GM12878 (cell line): ENCODE measurements around the gene PRSS50. TPM values are rescaled to one million over a fixed set of nuclear protein-coding genes. Genes with fewer than 3 reads are reported as not detected.

ENCODE experiments used
- ATAC-seq: fragments of 200-7000 bp; cut with Tn5 transposase; 3 replicates; pipeline ENCODE4 v1.9.1; 2020; ENCODE audit warnings: mild to moderate bottlenecking, moderate library complexity
- BruUV-seq: library from RNA; stranded (reverse); fragments of 400-500 nt; replicated peaks from 2 replicates; lab custom pipeline; 2021; lab: Mats Ljungman, UMichigan
- CTCF ChIA-PET: fragments of 300-600 bp; sonication (Branson Sonifier 250); formaldehyde crosslinking; extraction: SDS; loops from one replicate; lab custom pipeline; 2021; ENCODE audit warnings: inconsistent platforms; lab: Yijun Ruan, JAX
- POLR2A ChIA-PET: fragments of 350-600 bp; formaldehyde crosslinking; extraction: SDS; loops from one replicate; lab custom pipeline; 2021; ENCODE audit warnings: inconsistent platforms; lab: Charles Lee
- RAD21 ChIA-PET: fragments of 300-600 bp; sonication (Branson Sonifier 250); formaldehyde crosslinking; loops from one replicate; lab custom pipeline; 2023; ENCODE audit warnings: antibody characterized with exemption; ENCODE audit not compliant: unreplicated experiment; lab: Charles Lee
- SMC1A ChIA-PET: fragments of 300-600 bp; sonication (Branson Sonifier 250); formaldehyde crosslinking; loops from one replicate; lab custom pipeline; 2023; ENCODE audit not compliant: unreplicated experiment, uncharacterized antibody; lab: Charles Lee
- DNase-seq: peaks from one replicate; pipeline ENCODE4 v3.0.0-alpha.2; 2011; ENCODE audit warnings: low read depth, low spot score
- FAIRE-seq: peaks from 3 replicates; lab custom pipeline; 2011; peaks lifted over from hg19 to GRCh38; lab: Jason Lieb, UNC
- H2AFZ ChIP-seq: 2 replicates; pipeline ENCODE4 v1.6.0; 2011; ENCODE audit warnings: low read depth, low read length, control low read depth; ENCODE audit not compliant: control insufficient read depth
- H3K27ac ChIP-seq: 2 replicates; pipeline ENCODE4 v1.5.1; 2011; ENCODE audit warnings: control low read depth; ENCODE audit not compliant: control insufficient read depth, insufficient read depth
- H3K27me3 ChIP-seq, 2 experiments: replicated peaks in 1 of 2; 2 replicates each; pipeline versions ENCODE4 v1.6.0 to v1.6.1; 2011; ENCODE audit warnings: low read length in 1 of 2; ENCODE audit not compliant: control insufficient read depth in 2 of 2, insufficient read depth in 2 of 2
- H3K36me3 ChIP-seq, 2 experiments: 2 replicates each; pipeline ENCODE4 v1.5.1; 2011; ENCODE audit warnings: low read length in 1 of 2; ENCODE audit not compliant: control insufficient read depth in 2 of 2, insufficient read depth in 2 of 2
- H3K4me1 ChIP-seq: 2 replicates; pipeline ENCODE4 v1.6.1; 2011; ENCODE audit warnings: mild to moderate bottlenecking, low read length, moderate library complexity, mixed read lengths; ENCODE audit not compliant: control insufficient read depth, insufficient read depth
- H3K4me2 ChIP-seq: 2 replicates; pipeline ENCODE4 v1.6.0; 2011; ENCODE audit warnings: control low read depth; ENCODE audit not compliant: control insufficient read depth, insufficient read depth
- H3K4me3 ChIP-seq: fragments of 200-600 bp; sonication (generic); 2 replicates; pipeline ENCODE4 v1.5.1; 2016
- H3K79me2 ChIP-seq: 2 replicates; pipeline ENCODE4 v1.6.0; 2011; ENCODE audit warnings: low read length; ENCODE audit not compliant: control insufficient read depth, insufficient read depth
- H3K9ac ChIP-seq: 2 replicates; pipeline ENCODE4 v1.8.0; 2011; ENCODE audit warnings: low read length, control low read depth, mixed read lengths; ENCODE audit not compliant: control insufficient read depth, insufficient read depth
- H3K9me3 ChIP-seq: replicated peaks from 3 replicates; pipeline ENCODE4 v1.5.1; 2011; ENCODE audit warnings: mild to moderate bottlenecking, low read length; ENCODE audit not compliant: control insufficient read depth, insufficient read depth
- H4K20me1 ChIP-seq: 2 replicates; pipeline ENCODE4 v1.6.0; 2011; ENCODE audit not compliant: control insufficient read depth, insufficient read depth
- CBX3 ChIP-seq: fragments of 200-600 bp; sonication (generic); IDR thresholded peaks from 2 replicates; pipeline ENCODE4 v1.6.1; 2016; ENCODE audit warnings: low read depth, borderline replicate concordance
- CEBPB ChIP-seq, 2 experiments: fragments of 150-350 bp in 1 of 2; IDR thresholded peaks; 2 replicates each; pipeline ENCODE4 v1.6.1; 2012 to 2014; ENCODE audit warnings: low read depth in 2 of 2, low read length in 2 of 2, borderline replicate concordance in 1 of 2, inconsistent platforms in 1 of 2
- CHD4 ChIP-seq: fragments of 200-600 bp; sonication (generic); IDR thresholded peaks from 2 replicates; pipeline ENCODE4 v1.6.1; 2016; ENCODE audit warnings: mild to moderate bottlenecking
- CREB1 ChIP-seq: IDR thresholded peaks from 2 replicates; pipeline ENCODE4 v1.6.1; 2012; ENCODE audit warnings: low read depth, mild to moderate bottlenecking, inconsistent platforms
- EP300 ChIP-seq, 2 experiments: fragments of 150-350 bp in 1 of 2; IDR thresholded peaks; 2 replicates each; pipeline ENCODE4 v1.6.1; 2011 to 2012; ENCODE audit warnings: low read depth in 2 of 2, low read length in 2 of 2, borderline replicate concordance in 1 of 2, improper control_type of control experiment in 1 of 2, inconsistent platforms in 1 of 2; ENCODE audit not compliant: control insufficient read depth in 1 of 2
- ESRRA ChIP-seq: IDR thresholded peaks from 2 replicates; pipeline ENCODE4 v1.6.1; 2012; ENCODE audit warnings: mild to moderate bottlenecking, low read length, improper control_type of control experiment
- IRF4 ChIP-seq: IDR thresholded peaks from 2 replicates; pipeline ENCODE4 v1.6.1; 2011; ENCODE audit warnings: low read depth, low read length
- MEF2A ChIP-seq: IDR thresholded peaks from 2 replicates; pipeline ENCODE4 v1.6.1; 2011; ENCODE audit warnings: low read depth, mild to moderate bottlenecking, low read length, moderate library complexity; ENCODE audit not compliant: insufficient read depth
- MXI1 ChIP-seq: fragments of 150-350 bp; IDR thresholded peaks from 2 replicates; pipeline ENCODE4 v1.6.1; 2011; ENCODE audit warnings: low read depth, mild to moderate bottlenecking, inconsistent platforms, low read length, improper control_type of control experiment
- NFIC ChIP-seq: IDR thresholded peaks from 2 replicates; pipeline ENCODE4 v1.6.1; 2012; ENCODE audit warnings: low read depth, mild to moderate bottlenecking, inconsistent platforms, low read length, moderate library complexity
- POLR2AphosphoS5 ChIP-seq: IDR thresholded peaks from 2 replicates; pipeline ENCODE4 v1.6.1; 2011; ENCODE audit warnings: mild to moderate bottlenecking, low read length, inconsistent platforms
- SIN3A ChIP-seq: IDR thresholded peaks from 2 replicates; pipeline ENCODE4 v1.6.1; 2012; ENCODE audit warnings: low read depth, low read length, improper control_type of control experiment
- STAT1 ChIP-seq: fragments of 450-650 bp; conservative IDR thresholded peaks from 2 replicates; pipeline ENCODE4 v1.6.1; 2014; ENCODE audit warnings: antibody characterized with exemption, mild to moderate bottlenecking
- WRNIP1 ChIP-seq: IDR thresholded peaks from 2 replicates; pipeline ENCODE4 v1.6.1; 2011; ENCODE audit warnings: low read depth, low read length, improper control_type of control experiment, borderline replicate concordance
- ZNF24 ChIP-seq: fragments of 450-650 bp; IDR thresholded peaks from 2 replicates; pipeline ENCODE4 v1.6.1; 2017; ENCODE audit warnings: antibody characterized with exemption, mild to moderate bottlenecking
- ZNF384 ChIP-seq: IDR thresholded peaks from 2 replicates; pipeline ENCODE4 v1.6.1; 2012; ENCODE audit warnings: low read depth, mild to moderate bottlenecking, low read length, improper control_type of control experiment, borderline replicate concordance
- WGBS: methylation state at CpG from one replicate; pipeline ENCODE4 v1.1.6; 2016; ENCODE audit warnings: low lambda C conversion rate; ENCODE audit not compliant: insufficient replicate concordance, insufficient coverage; ENCODE audit errors: missing lambda C conversion rate; 5-methylcytosine and 5-hydroxymethylcytosine counted together
- in situ Hi-C: fragments of 300-500 bp; cut with MboI; formaldehyde crosslinking; loops from 9 replicates; pipeline ENCODE4 v1.14.3; 2018; ENCODE audit warnings: mixed read lengths
- intact Hi-C: fragments of 100-400 bp; cut with micrococcal nuclease; formaldehyde crosslinking; loops from one replicate; pipeline ENCODE4 v1.14.2; 2022; ENCODE audit not compliant: unreplicated experiment
- polyA plus RNA-seq, 11 experiments: library from polyadenylated mRNA; depleted of rRNA in 4 of 11; unstranded in 6 of 11; stranded (reverse) in 5 of 11; fragments of >200 nt; fragmentation: Nextera tagmentation in 4 of 11; fragmentation: Illumina TruSeq in 1 of 11; extraction: Ambion mirVana in 4 of 11; extraction: Trizol in 1 of 11; gene quantifications; 1 replicate in 1 of 11; 2 replicates in 10 of 11; pipeline versions ENCODE4 v1.2.1 to v1.2.3, GENCODE V29; 2011 to 2016; ENCODE audit warnings: inconsistent platforms in 2 of 11, missing spikeins in 2 of 11, low read depth in 1 of 11
- total RNA-seq, 4 experiments: library from RNA; depleted of rRNA in 3 of 4; stranded (reverse); fragments of >200 nt in 3 of 4; fragmentation: Illumina TruSeq in 1 of 4; extraction: Trizol in 1 of 4; gene quantifications; 2 replicates each; pipeline versions ENCODE4 v1.2.1 to v1.2.3, GENCODE V29; 2013 to 2021
- TF ChIP-seq, protein P1 (sequence below): fragments of 450-650 bp; IDR thresholded peaks from 2 replicates; pipeline ENCODE4 v1.6.1; 2017; ENCODE audit warnings: borderline replicate concordance
- TF ChIP-seq, protein P2 (sequence below): fragments of 450-650 bp; IDR thresholded peaks from 2 replicates; pipeline ENCODE4 v1.6.1; 2017; ENCODE audit warnings: mild to moderate bottlenecking, moderate library complexity
- TF ChIP-seq, protein P3 (sequence below): IDR thresholded peaks from 2 replicates; pipeline ENCODE4 v1.6.1; 2011; ENCODE audit warnings: borderline replicate concordance, low read depth, mild to moderate bottlenecking, moderate library complexity, mixed read lengths, low read length; ENCODE audit not compliant: insufficient read depth; ENCODE audit errors: extremely low read length

Gene PRSS50
- total and polyA plus RNA-seq, 10 of the 15 experiments (the other 5 are each of a cell fraction or from before 2014, with no cell fraction given) = 0.05 TPM; not detected in 9

DNA sequence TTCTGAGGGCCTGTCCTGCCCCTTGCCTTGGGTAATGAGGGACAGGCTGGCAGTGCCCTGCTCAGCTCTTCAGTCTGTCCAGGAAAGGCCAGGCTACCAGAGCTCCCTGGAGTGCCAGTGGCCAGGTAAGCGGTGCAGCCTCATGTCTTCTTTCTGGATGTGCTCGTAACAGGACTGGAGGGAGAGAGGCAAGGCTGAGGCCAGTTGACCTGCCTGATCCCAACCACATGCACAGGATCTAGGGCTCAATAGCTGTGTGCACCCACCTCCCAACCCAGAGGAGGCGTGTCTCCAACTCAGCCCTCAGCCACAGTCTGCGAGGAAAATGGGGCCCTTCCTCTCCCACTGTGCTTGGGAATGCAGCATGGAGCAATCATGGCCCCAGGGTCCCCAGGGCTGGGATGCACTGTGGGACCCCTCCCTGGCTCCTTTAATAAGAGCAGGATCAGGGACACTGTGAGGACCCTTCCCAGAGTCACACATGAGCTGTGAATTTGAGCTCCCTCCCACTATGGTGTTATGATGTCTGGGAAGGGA, 46.7 kb downstream of the PRSS50 start:
- no TSS peak for BruUV-seq
- H3K4me1 ChIP-seq = no peaks in the 10 kb centered on the region
- intact Hi-C loops = no loop called here
- WGBS = 21% methylated on average over 4 of the region's 4 CpGs
- no peak overlapping the region for H3K4me2 ChIP-seq
- no peaks in the 10 kb centered on the region for H4K20me1 ChIP-seq
- H3K27me3 ChIP-seq = peaks cover 0 to under 1% of the 10 kb centered on the region in 2 experiments; a peak in 1 of 4 replicates
- H3K4me3 ChIP-seq = no peak overlapping the region
- DNase-seq (no peak), FAIRE-seq (no peak), ATAC-seq (no peak)
- TF ChIP-seq CEBPB (IDR thresholded peaks at IDR 0.05; ENCODE audit: borderline replicate concordance in 1 of 2, low read depth in 2 of 2, low read length in 2 of 2) (no peak), ZNF24 (no peak), IRF4 (no peak), CHD4 (no peak), WRNIP1 (no peak), ESRRA (no peak), SIN3A (no peak), MXI1 (no peak), NFIC (no peak), CREB1 (no peak), EP300 (IDR thresholded peaks at IDR 0.05; ENCODE audit: borderline replicate concordance in 1 of 2, control insufficient read depth in 1 of 2, low read depth in 2 of 2, low read length in 2 of 2) (no peak), MEF2A (no peak), POLR2AphosphoS5 (no peak), STAT1 (no peak), ZNF384 (no peak), CBX3 (no peak)
- TF ChIP-seq, protein P1, sequence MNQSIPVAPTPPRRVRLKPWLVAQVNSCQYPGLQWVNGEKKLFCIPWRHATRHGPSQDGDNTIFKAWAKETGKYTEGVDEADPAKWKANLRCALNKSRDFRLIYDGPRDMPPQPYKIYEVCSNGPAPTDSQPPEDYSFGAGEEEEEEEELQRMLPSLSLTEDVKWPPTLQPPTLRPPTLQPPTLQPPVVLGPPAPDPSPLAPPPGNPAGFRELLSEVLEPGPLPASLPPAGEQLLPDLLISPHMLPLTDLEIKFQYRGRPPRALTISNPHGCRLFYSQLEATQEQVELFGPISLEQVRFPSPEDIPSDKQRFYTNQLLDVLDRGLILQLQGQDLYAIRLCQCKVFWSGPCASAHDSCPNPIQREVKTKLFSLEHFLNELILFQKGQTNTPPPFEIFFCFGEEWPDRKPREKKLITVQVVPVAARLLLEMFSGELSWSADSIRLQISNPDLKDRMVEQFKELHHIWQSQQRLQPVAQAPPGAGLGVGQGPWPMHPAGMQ = no peak
- TF ChIP-seq, protein P2, sequence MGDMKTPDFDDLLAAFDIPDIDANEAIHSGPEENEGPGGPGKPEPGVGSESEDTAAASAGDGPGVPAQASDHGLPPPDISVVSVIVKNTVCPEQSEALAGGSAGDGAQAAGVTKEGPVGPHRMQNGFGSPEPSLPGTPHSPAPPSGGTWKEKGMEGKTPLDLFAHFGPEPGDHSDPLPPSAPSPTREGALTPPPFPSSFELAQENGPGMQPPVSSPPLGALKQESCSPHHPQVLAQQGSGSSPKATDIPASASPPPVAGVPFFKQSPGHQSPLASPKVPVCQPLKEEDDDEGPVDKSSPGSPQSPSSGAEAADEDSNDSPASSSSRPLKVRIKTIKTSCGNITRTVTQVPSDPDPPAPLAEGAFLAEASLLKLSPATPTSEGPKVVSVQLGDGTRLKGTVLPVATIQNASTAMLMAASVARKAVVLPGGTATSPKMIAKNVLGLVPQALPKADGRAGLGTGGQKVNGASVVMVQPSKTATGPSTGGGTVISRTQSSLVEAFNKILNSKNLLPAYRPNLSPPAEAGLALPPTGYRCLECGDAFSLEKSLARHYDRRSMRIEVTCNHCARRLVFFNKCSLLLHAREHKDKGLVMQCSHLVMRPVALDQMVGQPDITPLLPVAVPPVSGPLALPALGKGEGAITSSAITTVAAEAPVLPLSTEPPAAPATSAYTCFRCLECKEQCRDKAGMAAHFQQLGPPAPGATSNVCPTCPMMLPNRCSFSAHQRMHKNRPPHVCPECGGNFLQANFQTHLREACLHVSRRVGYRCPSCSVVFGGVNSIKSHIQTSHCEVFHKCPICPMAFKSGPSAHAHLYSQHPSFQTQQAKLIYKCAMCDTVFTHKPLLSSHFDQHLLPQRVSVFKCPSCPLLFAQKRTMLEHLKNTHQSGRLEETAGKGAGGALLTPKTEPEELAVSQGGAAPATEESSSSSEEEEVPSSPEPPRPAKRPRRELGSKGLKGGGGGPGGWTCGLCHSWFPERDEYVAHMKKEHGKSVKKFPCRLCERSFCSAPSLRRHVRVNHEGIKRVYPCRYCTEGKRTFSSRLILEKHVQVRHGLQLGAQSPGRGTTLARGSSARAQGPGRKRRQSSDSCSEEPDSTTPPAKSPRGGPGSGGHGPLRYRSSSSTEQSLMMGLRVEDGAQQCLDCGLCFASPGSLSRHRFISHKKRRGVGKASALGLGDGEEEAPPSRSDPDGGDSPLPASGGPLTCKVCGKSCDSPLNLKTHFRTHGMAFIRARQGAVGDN = no peak
- TF ChIP-seq, protein P3, sequence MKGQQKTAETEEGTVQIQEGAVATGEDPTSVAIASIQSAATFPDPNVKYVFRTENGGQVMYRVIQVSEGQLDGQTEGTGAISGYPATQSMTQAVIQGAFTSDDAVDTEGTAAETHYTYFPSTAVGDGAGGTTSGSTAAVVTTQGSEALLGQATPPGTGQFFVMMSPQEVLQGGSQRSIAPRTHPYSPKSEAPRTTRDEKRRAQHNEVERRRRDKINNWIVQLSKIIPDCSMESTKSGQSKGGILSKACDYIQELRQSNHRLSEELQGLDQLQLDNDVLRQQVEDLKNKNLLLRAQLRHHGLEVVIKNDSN = no peak
- SMC1A ChIA-PET = no interaction called here
- no peaks in the 10 kb centered on the region for H3K9me3 ChIP-seq
- no peaks in the 10 kb centered on the region for H3K36me3 ChIP-seq
- no peak overlapping the region for H2AFZ ChIP-seq
- H3K9ac ChIP-seq = no peak overlapping the region
- in situ Hi-C loops = no loop called here
- no peaks in the 10 kb centered on the region for H3K79me2 ChIP-seq
- no peak overlapping the region for H3K27ac ChIP-seq
- POLR2A ChIA-PET = no interaction called here
- CTCF ChIA-PET = interaction anchor here (0.5 to 1.2 kb wide), 3 partner anchors 11 to 230 kb away, joined by 3 read pairs; no protein-coding TSS in a partner anchor
- RAD21 ChIA-PET = no interaction called here
